Measurements from ENCODE around the gene MINDY4. TPM values are rescaled to one million over a fixed set of nuclear protein-coding genes. Genes with fewer than 3 reads are reported as not detected.

MINDY4 gene
- total and polyA plus RNA-seq, 2 donors (not counting 1 experiment from before 2014, with no cell fraction given) = 0.12 to 1.1 TPM

DNA sequence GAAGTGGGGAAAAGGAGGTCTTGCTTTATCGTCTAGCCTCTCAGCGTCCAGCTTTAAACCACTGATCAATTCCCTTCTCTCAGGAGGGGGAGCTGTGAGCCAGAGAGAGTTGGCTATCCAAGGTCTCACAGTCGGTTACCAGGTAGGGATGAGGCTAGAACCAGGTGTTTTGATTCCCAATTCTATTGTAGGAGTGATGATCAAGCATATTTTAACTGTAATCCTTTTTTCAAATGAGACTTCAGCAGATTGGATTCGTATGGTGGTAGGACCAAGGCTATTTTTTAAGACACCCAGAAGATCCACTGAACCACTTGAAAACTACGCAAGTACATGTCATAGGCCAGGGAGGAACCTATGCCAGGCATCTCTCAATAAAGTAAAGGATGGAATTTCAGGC is 8.4 kb downstream of the MINDY4 start:
- H3K27ac ChIP-seq (ENCODE audit: low read length in 2 of 2) = no peak overlapping the region
- H3K4me1 ChIP-seq (ENCODE audit: control insufficient read depth in 2 of 2, insufficient read depth in 2 of 2, low read length in 2 of 2) = no peaks in the 10 kb centered on the region
- ATAC-seq (ENCODE audit: low read depth) (no peak), DNase-seq (no peak)
- ChIA-PET CTCF (no interaction called here), POLR2A (no interaction called here)
- Mint-ChIP-seq H3K4me3 (no peak overlapping the region), H3K9me3 (ENCODE audit: insufficient read depth) (no peaks in the 10 kb centered on the region), H3K4me1 (no peaks in the 10 kb centered on the region), H3K27me3 (no peaks in the 10 kb centered on the region), H3K27ac (no peak overlapping the region)
- no peak overlapping the region for H3K4me2 ChIP-seq (replicated peaks; ENCODE audit: low read depth, low read length, poor library complexity, severe bottlenecking)
- H3K4me3 ChIP-seq (ENCODE audit: control extremely low read depth in 1 of 5, extremely low read depth in 1 of 5, insufficient read depth in 1 of 5, low read depth in 2 of 5, low read length in 4 of 5) = no peak overlapping the region
- no peaks in the 10 kb centered on the region for H3K36me3 ChIP-seq (replicated peaks in 1 of 2; ENCODE audit: control extremely low read depth in 1 of 2, control insufficient read depth in 1 of 2, extremely low read depth in 1 of 2, insufficient read depth in 2 of 2, low read length in 1 of 2)
- intact Hi-C loops (cut with micrococcal nuclease) = no loop called here
- H3K79me2 ChIP-seq (ENCODE audit: control insufficient read depth, insufficient read depth, low read length) = no peaks in the 10 kb centered on the region
- no CpG with 5 or more reads among the region's 5 CpGs for WGBS (ENCODE audit: insufficient coverage)
- H3K27me3 ChIP-seq (replicated peaks in 1 of 4; ENCODE audit: control extremely low read depth in 1 of 4, control insufficient read depth in 3 of 4, insufficient read depth in 4 of 4, low read length in 3 of 4) = no peaks in the 10 kb centered on the region
- H3K9ac ChIP-seq (ENCODE audit: low read length) = no peak overlapping the region
- no peak for TF ChIP-seq EZH2 (IDR thresholded peaks at IDR 0.05; ENCODE audit: borderline replicate concordance, insufficient read depth, low read depth, low read length, poor library complexity, severe bottlenecking)
- TF ChIP-seq, protein P1, sequence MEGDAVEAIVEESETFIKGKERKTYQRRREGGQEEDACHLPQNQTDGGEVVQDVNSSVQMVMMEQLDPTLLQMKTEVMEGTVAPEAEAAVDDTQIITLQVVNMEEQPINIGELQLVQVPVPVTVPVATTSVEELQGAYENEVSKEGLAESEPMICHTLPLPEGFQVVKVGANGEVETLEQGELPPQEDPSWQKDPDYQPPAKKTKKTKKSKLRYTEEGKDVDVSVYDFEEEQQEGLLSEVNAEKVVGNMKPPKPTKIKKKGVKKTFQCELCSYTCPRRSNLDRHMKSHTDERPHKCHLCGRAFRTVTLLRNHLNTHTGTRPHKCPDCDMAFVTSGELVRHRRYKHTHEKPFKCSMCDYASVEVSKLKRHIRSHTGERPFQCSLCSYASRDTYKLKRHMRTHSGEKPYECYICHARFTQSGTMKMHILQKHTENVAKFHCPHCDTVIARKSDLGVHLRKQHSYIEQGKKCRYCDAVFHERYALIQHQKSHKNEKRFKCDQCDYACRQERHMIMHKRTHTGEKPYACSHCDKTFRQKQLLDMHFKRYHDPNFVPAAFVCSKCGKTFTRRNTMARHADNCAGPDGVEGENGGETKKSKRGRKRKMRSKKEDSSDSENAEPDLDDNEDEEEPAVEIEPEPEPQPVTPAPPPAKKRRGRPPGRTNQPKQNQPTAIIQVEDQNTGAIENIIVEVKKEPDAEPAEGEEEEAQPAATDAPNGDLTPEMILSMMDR (IDR thresholded peaks at IDR 0.05) = no peak
- no peaks in the 10 kb centered on the region for H4K20me1 ChIP-seq (ENCODE audit: control insufficient read depth, insufficient read depth, low read length, poor library complexity, severe bottlenecking)
- no peaks in the 10 kb centered on the region for H3K9me3 ChIP-seq (ENCODE audit: control extremely low read depth in 1 of 3, control insufficient read depth in 2 of 3, insufficient read depth in 1 of 3, low read length in 2 of 3)
- no peak overlapping the region for H2AFZ ChIP-seq (ENCODE audit: insufficient read depth, low read depth, low read length, poor library complexity, severe bottlenecking)

DNA sequence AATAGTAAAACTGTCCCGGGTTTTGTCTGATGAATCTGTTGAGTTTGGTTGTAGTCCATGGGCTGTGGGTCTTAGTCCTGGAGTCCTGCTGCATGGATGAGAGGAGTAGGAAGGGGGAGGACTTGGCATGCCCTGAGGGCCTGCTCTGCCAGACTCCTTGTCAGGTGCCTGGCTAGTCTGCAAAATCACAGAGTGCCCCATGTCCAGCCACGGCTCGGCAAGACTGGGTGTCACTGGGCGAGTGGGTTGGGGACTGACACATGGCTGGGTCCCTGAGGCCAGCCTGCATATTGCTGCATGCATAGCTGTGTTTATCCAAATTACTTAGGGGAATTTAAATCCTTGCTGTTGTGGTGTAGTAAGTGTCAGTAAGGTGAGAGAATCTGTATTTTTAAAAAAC is 9.7 kb downstream of the MINDY4 start:
- H3K27me3 Mint-ChIP-seq = no peaks in the 10 kb centered on the region
- intact Hi-C loops (cut with micrococcal nuclease) = no loop called here
- DNase-seq = no peak
- H3K4me2 ChIP-seq (replicated peaks; ENCODE audit: low read depth, low read length, poor library complexity, severe bottlenecking) = no peak overlapping the region
- TF ChIP-seq, protein P1 (IDR thresholded peaks at IDR 0.05) = no peak
- TF ChIP-seq EZH2 (IDR thresholded peaks at IDR 0.05; ENCODE audit: borderline replicate concordance, insufficient read depth, low read depth, low read length, poor library complexity, severe bottlenecking) = no peak
- ATAC-seq (ENCODE audit: low read depth) = no peak
- no peaks in the 10 kb centered on the region for H3K9me3 ChIP-seq (ENCODE audit: control extremely low read depth in 1 of 3, control insufficient read depth in 2 of 3, insufficient read depth in 1 of 3, low read length in 2 of 3)
- H3K27ac Mint-ChIP-seq = no peak overlapping the region
- no peak overlapping the region for H3K4me3 ChIP-seq (ENCODE audit: control extremely low read depth in 1 of 5, extremely low read depth in 1 of 5, insufficient read depth in 1 of 5, low read depth in 2 of 5, low read length in 4 of 5)
- H3K4me1 ChIP-seq (ENCODE audit: control insufficient read depth in 2 of 2, insufficient read depth in 2 of 2, low read length in 2 of 2) = no peaks in the 10 kb centered on the region
- no peaks in the 10 kb centered on the region for H3K9me3 Mint-ChIP-seq (ENCODE audit: insufficient read depth)
- WGBS (ENCODE audit: insufficient coverage) = 98% methylated on average over 4 of the region's 4 CpGs
- H4K20me1 ChIP-seq (ENCODE audit: control insufficient read depth, insufficient read depth, low read length, poor library complexity, severe bottlenecking) = no peaks in the 10 kb centered on the region
- H3K4me1 Mint-ChIP-seq = no peaks in the 10 kb centered on the region
- no peak overlapping the region for H3K9ac ChIP-seq (ENCODE audit: low read length)
- H2AFZ ChIP-seq (ENCODE audit: insufficient read depth, low read depth, low read length, poor library complexity, severe bottlenecking) = no peak overlapping the region
- H3K79me2 ChIP-seq (ENCODE audit: control insufficient read depth, insufficient read depth, low read length) = no peaks in the 10 kb centered on the region
- no peaks in the 10 kb centered on the region for H3K27me3 ChIP-seq (replicated peaks in 1 of 4; ENCODE audit: control extremely low read depth in 1 of 4, control insufficient read depth in 3 of 4, insufficient read depth in 4 of 4, low read length in 3 of 4)
- ChIA-PET POLR2A (no interaction called here), CTCF (interaction anchor here (1.0 kb wide), 1 partner anchor 18 kb away, joined by 3 read pairs; no protein-coding TSS in a partner anchor)
- H3K4me3 Mint-ChIP-seq = no peak overlapping the region
- no peaks in the 10 kb centered on the region for H3K36me3 ChIP-seq (replicated peaks in 1 of 2; ENCODE audit: control extremely low read depth in 1 of 2, control insufficient read depth in 1 of 2, extremely low read depth in 1 of 2, insufficient read depth in 2 of 2, low read length in 1 of 2)
- H3K27ac ChIP-seq (ENCODE audit: low read length in 2 of 2) = no peak overlapping the region
